Measurements from ENCODE around the gene PTTG2. TPM values are rescaled to one million over a fixed set of nuclear protein-coding genes. Genes with fewer than 3 reads are reported as not detected.
"Not testable (repeated sequence)": the region's sequence is repeated elsewhere in the genome, so short reads cannot be mapped to it uniquely, and the experiment has no call there.

Gene PTTG2
- total RNA-seq: under 1 TPM; 0.32 to 0.46 TPM

DNA sequence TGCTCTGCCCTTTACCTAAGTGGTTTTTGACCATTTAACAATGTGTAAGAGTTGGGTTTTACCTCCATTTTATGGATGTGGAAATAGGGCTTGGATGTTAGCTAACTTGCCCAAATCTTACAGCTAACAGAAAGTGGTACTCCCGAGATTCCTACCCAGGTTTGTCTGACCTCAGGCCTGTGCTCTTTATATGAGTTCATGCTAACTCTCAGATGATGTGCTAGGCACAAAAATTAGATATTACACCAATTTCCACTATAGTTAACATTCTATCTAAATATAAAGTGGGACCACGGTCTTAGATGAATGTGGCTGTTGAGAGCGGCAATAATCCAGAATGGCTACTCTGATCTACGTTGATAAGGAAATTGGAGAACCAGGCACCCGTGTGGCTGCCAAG is at the start of gene PTTG2:
TSS of gene PTTG2 (plus strand) at position 301 of the 400 bp plus-strand sequence. CDS start at position 338, 37 bp downstream.
- POLR2A ChIA-PET: no interaction called here
- CTCF ChIA-PET: no interaction called here

DNA sequence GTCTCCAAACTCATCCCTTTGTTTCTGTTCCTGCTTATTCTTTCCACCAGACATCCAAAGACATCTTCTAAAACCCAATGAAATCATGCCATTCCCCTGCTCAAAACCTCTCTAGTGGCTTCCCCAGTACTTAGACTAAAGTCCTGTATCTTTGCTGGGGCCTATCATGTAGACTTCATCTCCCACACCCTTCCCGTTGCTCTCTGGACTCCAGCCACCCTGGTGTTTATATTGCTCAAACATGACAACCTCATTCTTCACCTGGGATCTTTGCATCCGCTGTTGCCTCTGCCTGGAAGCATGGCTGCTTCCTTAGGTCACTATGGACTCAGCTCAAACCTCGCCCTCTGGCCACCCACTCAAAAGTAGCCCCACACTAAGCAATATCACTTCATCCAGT is 45.7 kb upstream of the PTTG2 start:
- CTCF ChIA-PET: no interaction called here
- POLR2A ChIA-PET: no interaction called here

DNA sequence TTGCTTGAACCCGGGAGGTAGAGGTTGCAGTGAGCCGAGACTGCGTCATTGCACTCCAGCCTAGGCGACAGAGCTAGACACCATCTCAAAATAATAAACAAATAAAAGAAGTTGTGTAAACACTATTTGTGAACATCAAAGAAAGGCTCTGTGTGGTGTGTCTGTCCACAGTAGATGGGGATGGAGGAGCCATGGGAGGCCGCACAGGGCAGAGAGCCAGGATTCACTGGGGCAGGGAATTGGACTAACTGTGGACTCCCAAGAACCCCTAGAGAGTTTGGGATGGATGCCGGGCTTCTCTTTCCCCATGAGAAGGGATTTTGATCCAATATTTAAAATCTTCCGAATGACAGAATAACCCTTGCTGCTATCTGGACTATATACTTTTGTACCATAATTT is 42.8 kb upstream of the PTTG2 start:
- ChIA-PET CTCF (no interaction called here), POLR2A (no interaction called here)

DNA sequence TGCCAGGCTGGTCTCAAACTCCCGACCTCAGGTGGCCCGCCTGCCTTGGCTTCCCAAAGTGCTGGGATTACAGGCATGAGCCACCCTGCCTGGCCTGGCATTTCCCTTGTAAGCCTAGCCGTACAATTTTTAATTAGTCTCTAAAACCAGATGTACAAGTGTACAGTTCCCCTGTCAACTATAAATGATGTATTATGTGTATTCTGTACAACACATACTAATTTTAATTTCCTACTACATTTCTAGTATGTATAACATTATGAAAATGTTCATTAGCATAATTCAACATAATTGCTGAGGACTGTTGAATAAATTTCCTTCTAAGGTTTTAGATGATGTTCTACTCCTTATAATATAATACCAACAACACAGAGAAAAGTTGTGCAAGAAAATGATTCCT is 41.5 kb upstream of the PTTG2 start:
- ChIA-PET CTCF (no interaction called here), POLR2A (no interaction called here)

DNA sequence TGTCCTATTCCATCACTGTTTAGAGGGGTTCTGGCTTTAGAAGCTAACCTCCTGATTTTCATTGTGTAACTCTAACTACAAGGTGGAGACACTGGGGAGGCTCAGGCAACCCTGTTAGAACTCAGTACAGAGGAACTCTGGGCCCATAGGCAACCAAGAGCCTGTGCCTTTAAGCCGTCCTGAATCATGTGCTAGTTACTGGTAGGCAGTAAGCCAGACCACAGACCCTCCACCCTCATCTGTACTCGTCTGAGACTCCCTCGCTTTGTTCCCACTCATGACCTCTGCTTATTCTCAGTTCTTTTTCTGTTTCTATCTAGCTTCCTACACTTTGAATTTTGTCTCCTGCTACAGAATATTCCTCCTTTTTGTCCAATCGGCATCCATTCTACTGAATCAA is 37.9 kb upstream of the PTTG2 start:
- POLR2A ChIA-PET: no interaction called here
- CTCF ChIA-PET: interaction anchor here (0.6 kb wide), 1 partner anchor 55 kb away, joined by 3 read pairs; no protein-coding TSS in a partner anchor

DNA sequence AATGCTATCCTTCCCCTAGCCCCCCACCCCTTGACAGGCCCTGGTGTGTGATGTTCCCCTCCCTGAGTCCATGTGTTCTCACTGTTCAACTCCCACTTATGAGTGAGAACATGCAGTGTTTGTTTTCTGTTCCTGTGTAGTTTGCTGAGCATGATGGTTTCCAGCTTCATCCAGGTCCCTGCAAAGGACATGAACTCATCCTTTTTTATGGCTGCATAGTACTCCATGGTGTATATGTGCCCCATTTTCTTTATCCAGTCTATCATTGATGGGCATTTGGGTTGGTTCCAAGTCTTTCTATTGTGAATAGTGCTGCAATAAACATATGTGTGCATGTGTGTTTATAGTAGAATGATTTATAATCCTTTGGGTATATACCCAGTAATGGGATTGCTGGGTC is 37.1 kb upstream of the PTTG2 start:
- CTCF ChIA-PET: not testable (repeated sequence)

DNA sequence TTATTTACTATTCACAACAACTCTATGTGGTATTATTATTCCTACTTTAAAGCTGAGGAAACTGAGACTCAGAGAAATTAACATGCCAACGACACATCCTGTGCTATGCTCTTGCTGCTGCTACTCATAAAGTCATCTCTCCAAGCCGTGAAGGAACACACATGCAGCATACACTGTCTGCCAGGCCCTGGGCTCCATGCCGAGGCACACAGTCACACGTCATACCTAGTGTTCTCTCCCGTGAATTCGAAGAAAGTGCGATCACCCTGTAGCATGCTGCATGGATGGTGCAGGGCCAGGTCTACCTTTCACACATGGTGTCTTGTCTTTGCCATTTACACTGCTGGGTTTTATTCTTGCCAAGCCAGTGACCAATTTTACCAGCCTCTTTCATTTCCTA is 35.3 kb upstream of the PTTG2 start:
- ChIA-PET POLR2A (no interaction called here), CTCF (no interaction called here)

More for the DNA sequence above, 37.1 kb upstream of the PTTG2 start:
- POLR2A ChIA-PET: not testable (repeated sequence)

DNA sequence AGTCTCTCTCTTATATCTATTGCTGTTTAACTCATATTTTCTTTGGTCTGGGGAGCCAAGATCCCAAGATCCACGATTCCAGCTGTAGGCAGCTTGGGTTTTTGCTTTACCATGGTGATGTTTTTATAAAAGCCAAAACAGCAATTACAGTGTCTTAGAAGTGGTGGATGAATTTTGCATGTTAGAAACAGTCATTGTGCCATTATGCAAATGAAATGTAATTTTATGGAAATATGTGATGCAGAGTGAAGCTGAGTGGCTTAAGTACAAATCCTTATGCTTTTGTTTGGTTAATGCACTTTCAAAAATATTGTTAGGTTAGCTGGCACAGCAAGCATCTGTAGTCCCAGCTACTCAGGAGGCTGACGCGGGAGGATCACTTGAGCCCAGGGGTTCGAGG is 32.8 kb upstream of the PTTG2 start:
- CTCF ChIA-PET: interaction anchor here (0.5 to 1.7 kb wide), 3 partner anchors 25 to 330 kb away, joined by 3 to 4 read pairs (median 3); no protein-coding TSS in a partner anchor
- POLR2A ChIA-PET: no interaction called here

DNA sequence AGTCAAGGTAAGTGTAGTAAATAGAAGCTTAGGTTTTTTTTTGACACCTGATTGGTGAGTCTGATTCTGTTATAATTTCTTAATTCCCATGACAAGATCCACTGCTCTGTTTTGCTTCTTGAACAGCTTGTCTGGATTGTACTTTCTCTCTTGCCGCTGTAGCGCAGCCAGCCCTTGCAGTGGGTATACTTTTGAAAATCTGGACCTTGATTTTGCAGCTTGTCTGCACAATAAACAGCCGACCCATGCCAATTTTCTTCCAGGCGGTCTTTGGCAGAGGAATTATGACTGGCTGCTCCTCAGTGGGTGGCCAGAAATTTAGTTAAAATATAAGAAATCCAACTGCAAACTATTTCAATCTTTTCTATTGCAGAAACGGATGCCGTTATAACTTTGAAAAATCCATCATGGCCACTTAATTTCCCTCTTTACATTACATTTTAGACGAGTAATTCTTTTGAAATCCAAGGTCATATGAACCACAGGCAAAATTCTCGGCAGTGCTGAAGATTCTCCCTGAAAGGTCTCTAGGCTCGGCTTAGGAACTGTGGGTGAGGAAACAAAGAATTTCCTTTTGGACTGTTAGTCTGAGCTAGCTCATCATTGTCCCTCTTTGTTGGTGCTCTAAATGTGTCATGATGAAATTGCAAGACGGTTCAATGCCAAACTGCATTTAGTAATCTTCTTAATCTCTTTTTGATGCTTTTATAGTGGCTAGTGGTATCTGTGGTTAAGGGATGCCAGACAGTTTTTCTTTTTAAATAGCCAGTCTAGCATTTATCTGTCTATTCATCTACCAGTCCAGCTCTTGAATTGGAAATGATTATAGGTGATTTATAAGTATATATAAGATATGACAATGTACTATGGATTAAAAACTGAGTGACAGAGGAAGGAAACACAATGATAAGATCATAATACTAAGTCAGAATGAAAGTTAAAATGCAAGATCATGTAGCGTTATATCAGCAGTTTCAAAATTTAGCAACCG is 31.5 kb upstream of the PTTG2 start:
- ChIA-PET CTCF (interaction anchor here (1.3 to 1.7 kb wide), 2 partner anchors 26 to 42 kb away, joined by 3 to 4 read pairs; no protein-coding TSS in a partner anchor), POLR2A (interaction anchor here (0.7 to 1.2 kb wide), 2 partner anchors 37 to 42 kb away, joined by 3 read pairs; no protein-coding TSS in a partner anchor)

DNA sequence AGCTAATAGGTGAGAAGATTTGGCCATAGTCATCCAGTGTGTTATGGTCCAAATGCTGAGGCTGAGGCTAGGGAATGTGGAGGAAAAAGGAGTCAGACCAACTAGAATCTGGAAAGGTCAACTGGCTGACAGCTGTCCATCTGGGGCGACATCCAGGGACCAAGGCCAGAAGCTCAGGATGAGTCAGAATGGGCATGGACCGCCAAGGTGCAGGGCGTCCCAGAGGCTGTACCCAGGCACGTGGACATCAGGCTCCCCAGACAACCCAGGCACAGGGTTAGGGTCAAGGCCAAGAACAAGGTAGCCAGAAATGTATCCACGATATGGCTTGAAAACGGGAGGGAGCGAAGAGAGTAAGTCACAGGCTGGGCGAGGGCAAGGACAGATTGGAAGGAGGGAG is 26.1 kb upstream of the PTTG2 start:
- CTCF ChIA-PET: no interaction called here
- POLR2A ChIA-PET: no interaction called here

DNA sequence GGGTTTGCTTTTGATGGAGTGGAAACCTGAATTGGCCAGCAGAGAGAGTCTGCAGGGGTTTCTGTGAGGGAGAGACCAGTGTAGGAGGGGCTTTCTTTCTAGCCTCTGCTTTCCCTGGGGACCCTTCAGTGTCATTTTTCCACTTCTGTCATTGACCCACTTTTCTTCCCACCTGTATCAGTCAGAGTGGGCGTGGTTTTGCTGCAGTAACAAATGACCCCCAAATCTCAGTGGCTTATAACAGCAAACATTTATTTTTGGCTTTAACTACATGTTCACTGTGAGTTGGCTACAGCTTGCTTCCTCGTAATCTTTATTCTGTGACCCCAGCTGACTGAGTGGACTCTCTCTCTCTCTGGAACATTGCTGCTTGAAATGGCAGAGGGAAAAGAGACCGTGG is 25.6 kb upstream of the PTTG2 start:
- POLR2A ChIA-PET: no interaction called here
- CTCF ChIA-PET: no interaction called here

DNA sequence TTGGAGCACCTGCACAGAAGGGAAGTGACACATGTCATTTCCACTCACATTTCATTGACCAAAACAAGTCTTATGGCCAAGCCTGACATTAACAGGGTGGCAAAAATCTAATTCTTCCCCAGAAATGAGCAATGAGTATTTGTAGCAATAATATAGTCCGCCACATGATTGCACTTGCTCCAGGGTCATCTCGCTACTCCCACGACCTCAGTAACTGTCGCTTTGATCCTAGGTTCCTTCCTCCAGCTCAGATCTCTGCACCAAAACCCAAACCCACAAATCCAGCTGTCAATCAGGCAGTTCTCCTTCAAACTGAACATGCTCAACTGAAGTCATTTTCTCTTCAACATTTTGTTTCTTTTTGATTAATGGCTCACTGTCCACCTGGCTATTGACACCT is 25.2 kb upstream of the PTTG2 start:
- ChIA-PET CTCF (no interaction called here), POLR2A (no interaction called here)

DNA sequence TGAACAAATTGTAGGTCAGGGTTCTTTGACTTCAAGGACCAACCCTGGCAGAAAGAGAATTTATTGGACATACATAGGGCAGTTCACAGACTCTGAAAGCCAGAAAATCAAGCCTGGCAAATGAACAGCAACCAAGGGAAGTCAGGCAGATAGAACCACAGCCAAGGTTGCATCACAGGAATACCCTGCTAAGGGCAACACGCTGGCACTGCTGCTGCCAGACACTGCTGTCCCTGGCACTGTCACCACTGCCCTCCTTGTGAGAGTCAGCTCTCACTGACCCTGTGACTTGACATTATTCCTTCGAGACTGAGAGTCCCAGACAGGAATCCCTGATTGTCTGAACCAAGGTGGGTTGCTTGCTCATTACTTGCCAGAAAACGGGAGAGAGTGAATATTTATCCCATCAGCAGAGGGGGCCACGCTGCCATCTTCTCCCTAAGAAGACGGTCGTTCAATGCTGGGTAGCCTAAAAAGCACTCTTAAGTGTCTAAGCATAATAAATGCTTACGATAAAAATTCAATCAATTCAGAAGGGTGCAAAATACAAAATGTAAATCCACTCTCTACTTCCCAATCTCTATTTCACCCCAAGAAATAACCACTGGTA is 23.2 kb upstream of the PTTG2 start:
- ChIA-PET POLR2A (no interaction called here), CTCF (no interaction called here)

DNA sequence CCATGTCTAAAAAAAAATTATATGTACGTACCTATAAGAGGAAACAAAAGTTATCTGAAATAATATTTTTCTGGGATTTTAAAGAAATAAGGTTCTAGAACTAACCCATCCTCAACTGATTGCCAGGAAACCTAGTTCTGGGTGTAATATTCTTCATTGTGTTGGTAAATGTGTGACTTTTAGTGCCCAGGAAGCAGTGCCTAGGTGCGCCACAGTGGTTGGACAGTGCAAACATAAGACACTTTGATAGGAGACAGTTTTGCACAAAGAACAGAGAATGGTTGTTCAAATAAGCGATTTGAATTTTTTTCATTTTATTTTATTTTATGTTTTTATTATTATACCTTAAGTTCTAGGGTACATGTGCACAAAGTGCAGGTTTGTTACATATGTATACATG is 22.0 kb upstream of the PTTG2 start:
- POLR2A ChIA-PET: no interaction called here
- CTCF ChIA-PET: no interaction called here

DNA sequence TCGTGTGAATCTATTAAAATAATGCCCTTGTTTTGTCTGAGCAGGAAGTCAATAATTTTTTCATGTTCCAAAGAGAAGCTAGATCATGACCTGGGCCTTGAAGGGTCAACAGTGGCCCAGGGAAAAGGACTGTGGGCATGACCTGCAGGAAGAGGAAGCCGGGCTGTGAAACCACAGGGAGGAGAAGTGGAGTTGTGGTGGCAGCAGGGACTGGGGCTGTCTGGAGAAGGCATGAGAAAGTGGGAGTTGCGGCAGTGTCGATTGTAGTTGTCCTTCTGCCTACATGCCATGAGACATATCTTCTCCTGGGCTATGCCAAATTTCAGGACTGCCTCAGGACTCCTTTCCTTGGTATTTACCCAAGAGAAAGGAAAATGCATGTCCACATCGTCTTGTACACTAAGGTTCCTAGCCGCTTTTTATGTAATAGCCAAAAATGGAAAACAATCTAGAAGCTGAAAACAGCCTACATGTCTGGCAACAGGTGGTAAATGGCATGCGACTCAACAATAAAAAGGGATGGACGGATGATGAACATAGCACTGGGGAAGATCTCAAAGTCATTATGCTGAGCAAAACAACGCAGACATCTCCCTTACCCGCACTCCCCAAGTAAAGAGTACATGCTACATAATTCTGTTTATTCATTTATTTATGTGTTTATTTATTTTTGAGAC is 13.6 kb upstream of the PTTG2 start:
- ChIA-PET CTCF (no interaction called here), POLR2A (no interaction called here)

DNA sequence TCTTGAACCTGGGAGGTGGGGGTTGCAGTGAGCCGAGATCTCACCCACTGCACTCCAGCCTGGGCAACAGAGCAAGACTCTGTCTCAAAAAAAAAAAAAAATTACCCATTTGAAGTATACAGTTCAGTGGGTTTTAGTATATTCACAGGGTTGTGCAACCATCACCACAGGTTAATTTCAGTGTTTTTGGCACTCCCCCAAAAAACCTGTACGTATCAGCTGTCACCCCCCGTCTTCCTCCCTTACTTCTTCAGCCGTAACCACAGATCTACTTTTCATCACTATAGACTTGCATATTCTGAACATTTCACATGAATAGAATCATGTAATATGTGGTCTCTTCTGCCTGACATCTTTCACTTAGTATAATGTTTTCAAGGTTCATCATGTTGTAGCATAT is 11.7 kb upstream of the PTTG2 start:
- ChIA-PET CTCF (no interaction called here), POLR2A (no interaction called here)

DNA sequence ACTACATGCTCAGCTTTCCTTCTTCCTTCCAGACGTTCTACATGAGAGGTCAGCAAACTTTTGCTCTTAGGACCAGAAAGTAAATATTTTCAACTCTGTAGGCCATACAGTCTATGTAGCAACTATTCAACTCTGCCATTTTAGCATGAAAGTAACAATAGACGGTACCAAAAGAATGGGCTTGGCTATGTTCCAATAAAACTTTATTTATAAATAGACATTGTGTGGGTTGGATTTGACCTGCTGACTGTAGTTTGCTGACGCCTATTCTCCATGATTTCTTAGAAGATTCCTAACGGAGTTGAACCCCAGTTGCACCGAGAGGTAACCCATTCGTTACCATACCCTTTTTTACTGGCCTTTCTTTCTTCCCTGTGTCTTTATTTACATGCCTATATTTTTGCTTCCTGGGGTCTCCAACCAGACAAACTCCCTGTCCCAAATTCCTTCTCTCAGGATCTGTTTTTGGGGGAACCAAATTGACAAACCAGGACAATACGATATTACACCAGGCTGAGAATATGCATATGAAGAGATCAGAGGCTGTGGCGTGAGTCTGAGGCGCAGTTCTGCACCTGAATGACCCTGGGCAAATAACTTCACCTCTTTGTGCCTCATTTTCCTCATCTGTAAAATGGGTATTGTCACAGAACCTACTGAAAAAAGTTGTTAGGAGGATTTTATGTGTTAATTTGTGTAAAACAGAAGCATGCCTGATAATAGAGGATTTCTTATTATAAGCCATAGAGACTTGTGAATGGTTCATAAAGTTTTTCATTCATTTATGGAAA is 10.4 kb upstream of the PTTG2 start:
- CTCF ChIA-PET: no interaction called here
- POLR2A ChIA-PET: no interaction called here

DNA sequence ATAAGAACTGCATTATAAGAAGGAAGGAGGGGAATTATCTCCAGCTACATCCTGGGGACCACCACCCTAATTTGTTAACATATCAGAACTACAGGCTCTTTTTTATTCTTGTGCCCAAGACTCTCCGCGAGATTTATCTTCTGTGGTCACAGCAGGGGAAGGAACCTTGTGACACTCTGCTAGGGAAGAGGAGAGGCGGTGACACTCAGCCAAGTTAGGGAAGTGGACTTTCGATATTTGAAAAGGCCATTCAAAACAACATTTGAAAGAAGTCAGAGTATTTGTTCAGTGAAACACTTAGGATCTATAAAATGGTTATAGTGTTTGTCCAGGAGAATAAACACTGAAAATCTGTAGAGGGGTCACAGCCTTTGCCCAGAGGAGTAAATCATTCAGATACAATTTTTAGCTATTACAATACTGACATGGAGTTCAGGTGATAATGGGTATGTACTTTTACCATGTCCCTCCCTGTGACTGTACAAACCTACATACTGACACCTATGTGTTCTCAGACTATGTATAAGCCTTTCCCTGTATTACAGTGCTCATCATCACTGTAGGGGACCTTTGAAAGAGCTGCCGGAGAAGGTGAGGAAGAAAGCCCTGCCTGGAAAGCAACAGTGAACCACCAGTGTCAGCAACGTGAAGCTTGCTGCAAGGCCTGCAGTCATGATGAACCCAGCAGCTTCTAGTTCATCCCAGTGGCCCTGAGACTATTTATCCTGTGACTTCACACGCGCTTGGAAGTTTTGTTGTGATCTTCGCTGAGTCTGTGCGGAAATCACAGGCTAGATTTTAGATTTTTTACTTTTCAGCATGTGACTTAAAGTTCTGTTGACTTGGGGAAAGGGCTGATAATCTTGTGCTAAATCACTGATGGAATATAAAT is 8.5 kb upstream of the PTTG2 start:
- CTCF ChIA-PET: no interaction called here
- POLR2A ChIA-PET: no interaction called here

DNA sequence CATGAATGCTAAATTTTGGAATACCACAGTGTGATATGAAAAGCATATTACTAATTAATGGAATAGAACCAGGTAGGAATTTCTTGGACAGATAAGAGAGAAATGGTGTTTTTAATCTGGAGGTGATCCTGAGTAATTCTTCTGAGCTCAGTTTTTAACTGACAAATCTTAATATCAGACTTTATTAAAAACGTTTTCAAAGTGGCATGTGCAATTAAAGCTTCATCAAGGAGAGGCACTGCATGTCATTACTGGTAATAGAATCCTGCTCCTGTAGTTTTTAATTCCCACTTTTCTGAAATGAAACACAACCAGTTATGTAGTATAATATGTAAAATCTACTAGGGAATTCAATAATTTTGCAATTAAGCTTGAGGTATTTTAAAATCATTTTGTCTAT is 7.0 kb upstream of the PTTG2 start:
- ChIA-PET POLR2A (interaction anchor here (0.8 to 1.0 kb wide), 2 partner anchors 127 to 710 kb away, joined by 4 to 5 read pairs; partner anchors contain the start of gene PGM2), CTCF (interaction anchor here (0.8 kb wide), 1 partner anchor 24 kb away, joined by 3 read pairs; no protein-coding TSS in a partner anchor)

Data from activated CD8-positive, alpha-beta memory T cell treated with anti-CD3 and anti-CD28 coated beads for 36 hours (primary cell).